ENCODE measurements around the gene TAF1C.

Gene TAF1C

DNA sequence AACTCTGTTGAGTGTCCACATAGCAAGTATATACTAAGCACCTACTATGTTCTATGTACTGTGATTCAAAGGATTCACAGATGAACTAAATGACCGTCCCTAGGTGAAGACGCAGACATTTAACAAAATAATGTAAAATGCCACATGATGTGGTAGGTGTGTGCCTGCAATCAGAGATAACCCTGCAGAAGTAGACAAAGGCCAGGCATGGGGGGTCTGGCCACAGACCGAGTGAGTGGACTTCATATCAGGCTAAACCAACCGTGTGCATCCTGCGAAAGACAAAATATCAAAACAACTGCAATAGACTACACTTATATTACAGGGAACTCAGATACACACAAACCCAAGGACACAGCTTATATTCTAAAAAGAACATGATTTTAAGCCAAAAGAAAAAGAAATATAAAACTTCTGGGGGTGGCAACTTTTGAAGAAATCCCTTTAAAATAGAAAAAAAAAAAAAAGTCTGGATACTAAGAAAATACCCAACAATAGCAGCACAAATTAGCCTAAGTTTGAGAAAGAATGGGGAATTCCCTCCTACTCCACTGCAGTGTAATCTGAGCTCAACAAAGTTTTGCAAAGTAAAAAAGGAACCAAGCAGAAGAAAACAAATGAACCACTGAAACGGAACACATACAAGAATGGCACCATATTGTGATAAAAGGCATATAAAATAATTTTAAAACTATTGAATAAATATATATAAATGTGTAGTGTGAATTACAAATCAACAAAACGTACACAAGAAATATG, 54.2 kb downstream of the TAF1C start:
- TF ChIP-seq, protein P1, sequence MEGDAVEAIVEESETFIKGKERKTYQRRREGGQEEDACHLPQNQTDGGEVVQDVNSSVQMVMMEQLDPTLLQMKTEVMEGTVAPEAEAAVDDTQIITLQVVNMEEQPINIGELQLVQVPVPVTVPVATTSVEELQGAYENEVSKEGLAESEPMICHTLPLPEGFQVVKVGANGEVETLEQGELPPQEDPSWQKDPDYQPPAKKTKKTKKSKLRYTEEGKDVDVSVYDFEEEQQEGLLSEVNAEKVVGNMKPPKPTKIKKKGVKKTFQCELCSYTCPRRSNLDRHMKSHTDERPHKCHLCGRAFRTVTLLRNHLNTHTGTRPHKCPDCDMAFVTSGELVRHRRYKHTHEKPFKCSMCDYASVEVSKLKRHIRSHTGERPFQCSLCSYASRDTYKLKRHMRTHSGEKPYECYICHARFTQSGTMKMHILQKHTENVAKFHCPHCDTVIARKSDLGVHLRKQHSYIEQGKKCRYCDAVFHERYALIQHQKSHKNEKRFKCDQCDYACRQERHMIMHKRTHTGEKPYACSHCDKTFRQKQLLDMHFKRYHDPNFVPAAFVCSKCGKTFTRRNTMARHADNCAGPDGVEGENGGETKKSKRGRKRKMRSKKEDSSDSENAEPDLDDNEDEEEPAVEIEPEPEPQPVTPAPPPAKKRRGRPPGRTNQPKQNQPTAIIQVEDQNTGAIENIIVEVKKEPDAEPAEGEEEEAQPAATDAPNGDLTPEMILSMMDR (conservative IDR thresholded peaks at IDR 0.05; ENCODE audit: control insufficient read depth, insufficient read depth, low read depth, low read length) = no peak
- DNase-seq (ENCODE audit: low read depth) = no peak
- H3K4me3 ChIP-seq (ENCODE audit: control insufficient read depth, low read depth, low read length) = no peak overlapping the region

DNA sequence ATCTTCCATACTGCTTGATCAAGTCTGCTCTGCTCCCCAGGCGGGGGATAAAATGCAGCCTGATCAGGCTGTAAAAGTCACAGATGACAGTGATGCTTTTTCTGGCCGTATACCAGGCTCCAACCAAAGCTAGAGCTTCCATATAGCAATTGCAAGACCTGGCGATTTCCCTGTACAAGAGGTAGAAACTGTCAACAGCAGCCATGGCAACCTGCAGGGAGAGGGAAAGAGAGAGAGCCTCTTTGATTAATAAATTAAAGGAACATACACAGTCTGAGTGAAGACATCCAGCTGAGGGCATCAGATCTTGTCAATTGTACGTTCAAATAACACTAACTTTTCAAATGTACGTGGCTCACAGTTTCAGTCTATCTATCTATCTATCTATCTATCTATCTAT, 55.7 kb downstream of the TAF1C start:
- TF ChIP-seq, protein P1 (conservative IDR thresholded peaks at IDR 0.05; ENCODE audit: control insufficient read depth, insufficient read depth, low read depth, low read length) = no peak
- no peak overlapping the region for H3K4me3 ChIP-seq (ENCODE audit: control insufficient read depth, low read depth, low read length)
- no peak for DNase-seq (ENCODE audit: low read depth)
